ENCODE data around the gene GRK6.

Gene GRK6

DNA sequence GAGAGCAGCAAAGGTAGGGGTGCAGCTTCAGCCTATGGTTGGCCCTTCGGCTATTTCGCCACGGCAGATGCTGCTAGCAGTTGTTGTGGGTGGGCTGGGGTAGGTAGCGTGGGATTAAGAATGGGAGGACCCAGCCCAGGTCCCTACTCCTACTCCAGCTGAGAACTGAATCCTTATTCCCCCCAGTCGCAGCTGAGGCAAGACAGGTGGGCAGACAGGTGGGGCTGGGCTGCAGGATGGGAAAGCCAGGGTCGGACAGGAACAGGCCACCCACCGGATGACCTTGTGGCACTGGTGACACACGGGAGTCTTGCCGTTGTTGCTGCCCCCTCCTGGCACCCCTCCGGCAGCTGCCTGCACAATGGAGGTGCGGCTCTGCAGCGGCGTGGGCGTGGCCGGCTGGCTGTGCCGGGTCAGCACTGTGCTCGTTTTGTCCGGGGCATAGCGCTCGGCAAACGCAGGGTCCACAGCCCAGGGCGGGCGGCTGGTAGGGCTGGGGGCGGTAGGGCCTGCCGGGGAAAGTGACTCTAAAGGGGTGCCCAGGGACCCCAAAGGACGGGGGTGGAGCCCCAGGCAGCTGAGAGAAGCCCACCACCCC, 62.7 kb downstream of the GRK6 start:
- DNase-seq: no peak

DNA sequence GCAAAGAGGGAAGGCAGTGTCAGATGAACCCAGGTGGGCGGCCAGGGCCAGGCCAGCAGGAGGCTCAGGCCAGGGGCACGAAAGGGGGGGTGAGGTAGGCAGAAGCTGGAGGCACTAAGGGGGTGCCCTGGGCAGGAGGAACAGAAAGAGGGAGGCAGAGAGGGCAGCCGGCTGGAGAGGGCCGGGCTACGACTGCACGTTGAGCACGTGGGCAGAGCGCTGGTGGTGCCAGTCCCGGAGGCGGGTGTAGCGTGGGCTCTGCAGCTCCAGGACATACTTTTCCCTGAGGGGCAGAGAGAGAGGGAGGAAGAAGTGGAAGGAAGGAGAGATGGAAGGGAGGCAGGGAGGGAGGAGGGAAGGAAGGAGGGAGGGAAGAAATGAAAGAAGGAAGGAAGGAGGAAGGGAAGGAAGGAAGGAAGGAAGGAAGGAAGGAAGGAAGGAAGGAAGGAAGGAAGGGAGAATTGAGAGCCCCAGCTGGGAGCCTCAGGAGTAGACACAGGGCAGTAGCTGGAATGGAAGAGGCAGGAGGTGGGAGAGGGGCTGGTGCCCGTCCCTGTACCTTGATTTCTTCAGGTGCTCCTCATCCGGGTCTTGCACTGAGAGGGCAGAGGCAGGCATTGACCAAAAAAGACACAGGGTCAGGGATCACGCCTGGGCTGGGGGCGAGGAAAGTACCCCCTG, 64.0 kb downstream of the GRK6 start:
- no peak for DNase-seq

DNA sequence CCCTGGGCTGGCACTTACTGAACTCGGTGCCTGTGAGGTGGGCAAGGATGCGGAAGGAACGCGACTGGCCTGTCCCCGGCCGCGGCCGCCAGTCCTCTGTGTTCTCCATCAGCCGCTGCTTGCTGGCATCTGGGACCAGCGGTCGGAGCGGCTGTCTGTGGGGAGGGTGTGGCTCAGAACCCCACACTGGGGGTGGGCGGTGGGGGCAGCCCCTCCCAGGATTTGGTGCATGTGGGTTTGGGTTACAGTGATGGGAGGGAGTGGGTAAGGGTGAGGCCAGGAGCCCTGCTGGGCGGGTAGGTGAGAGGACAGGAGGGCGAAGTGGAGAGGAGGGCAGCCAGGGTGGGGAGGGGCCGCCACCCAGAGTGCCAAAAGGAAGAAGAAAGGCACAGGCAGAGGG, 64.5 kb downstream of the GRK6 start:
- DNase-seq: no peak

DNA sequence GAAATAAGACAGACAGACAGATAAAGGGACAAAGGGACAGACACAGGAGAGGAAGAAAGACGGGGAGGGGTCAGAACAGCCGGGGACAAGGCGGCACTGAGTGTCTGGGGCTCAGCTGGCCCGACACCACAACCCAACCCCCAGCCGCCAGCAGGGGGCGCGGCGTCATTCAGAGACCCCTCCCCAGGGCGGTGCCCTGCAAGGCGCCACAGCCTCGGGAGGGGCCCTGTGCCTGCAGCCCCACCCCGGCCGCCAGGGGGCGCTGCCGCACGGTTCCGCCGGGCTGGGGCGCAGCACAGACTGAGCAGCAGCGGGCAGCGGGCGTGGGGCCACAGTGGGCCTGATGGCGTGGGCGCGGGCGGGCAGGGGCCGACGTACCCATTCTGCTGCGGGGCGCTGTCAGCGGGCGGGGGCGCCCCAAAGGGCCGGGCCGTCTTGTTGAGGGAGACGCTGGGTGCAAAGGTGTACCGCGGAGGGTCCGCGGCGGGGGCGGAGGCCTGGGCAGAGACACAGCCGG, 65.0 kb downstream of the GRK6 start:
- DNase-seq: no peak

DNA sequence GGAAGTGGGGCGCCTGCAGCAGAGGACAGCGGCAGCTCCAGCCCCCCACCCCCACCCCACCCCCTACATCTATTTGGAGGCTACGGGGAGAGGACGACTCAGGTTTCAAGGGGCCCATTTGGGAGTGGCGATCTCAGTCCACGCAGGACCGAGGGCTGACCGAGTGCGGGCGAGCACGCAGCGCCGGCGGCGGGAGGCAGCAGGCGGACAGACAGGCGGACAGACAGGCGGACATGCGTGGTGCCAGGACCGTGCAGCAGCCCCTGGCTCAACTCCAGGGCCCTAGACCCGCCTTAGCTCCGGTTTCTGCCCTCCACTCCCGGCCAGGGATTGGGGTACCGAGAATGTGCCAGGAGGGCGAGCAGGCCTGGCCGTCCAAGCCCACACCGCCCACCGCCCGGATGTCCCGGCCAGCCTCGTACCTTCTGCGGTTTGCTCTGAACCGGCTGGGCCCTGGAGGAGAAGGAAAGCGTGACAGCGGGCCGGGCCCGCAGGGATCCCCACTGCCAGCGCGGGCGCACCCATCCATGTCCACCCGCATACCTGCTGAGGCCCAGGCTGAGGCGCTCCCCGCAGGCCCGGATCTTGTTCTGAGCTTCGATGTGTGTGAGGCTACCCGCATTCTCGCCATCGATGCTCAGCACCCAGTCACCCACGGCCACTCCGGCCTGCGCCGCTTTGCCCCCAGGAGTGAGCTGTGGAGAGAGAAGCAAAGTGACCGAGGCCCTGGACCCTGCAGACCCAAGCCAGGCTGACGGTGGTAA, 65.7 kb downstream of the GRK6 start:
- no peak for DNase-seq
